Right lobe of liver (tissue), 6 donors: ENCODE measurements around the gene FAM163B. TPM values are rescaled to one million over a fixed set of nuclear protein-coding genes. Genes with fewer than 3 reads are reported as not detected.
A peak's percentile ranks its signal among the peaks of the same experiment; 100 is the strongest.

Experiments used
- ATAC-seq, 4 donors: fragments of 200-7000 bp; cut with Tn5 transposase; one replicate each; pipeline ENCODE4 v1.9.1; 2020; ENCODE audit warnings: mild to moderate bottlenecking in 4 of 4, moderate library complexity in 4 of 4
- DNase-seq, 3 donors: peaks; one replicate each; pipeline ENCODE4 v3.0.0-alpha.2; 2020
- H3K27ac ChIP-seq, 3 donors: fragments of 200-600 bp; one replicate each; pipeline ENCODE4 v1.8.0; 2022
- H3K27me3 ChIP-seq, 2 donors: fragments of 200-600 bp; one replicate each; pipeline ENCODE4 v1.8.0; 2022
- H3K36me3 ChIP-seq, 4 donors: fragments of 200-600 bp; sonication (generic) in 1 of 4; one replicate each; pipeline versions ENCODE4 v1.5.1 to v1.8.0; 2017 to 2022; ENCODE audit warnings: control low read depth in 1 of 4
- H3K4me1 ChIP-seq, 4 donors: fragments of 200-600 bp; sonication (generic) in 1 of 4; one replicate each; pipeline versions ENCODE4 v1.5.1 to v1.8.0; 2017 to 2022; ENCODE audit warnings: control low read depth in 1 of 4
- H3K4me3 ChIP-seq, 3 donors: fragments of 200-600 bp; one replicate each; pipeline ENCODE4 v1.8.0; 2022
- H3K9me3 ChIP-seq, 4 donors: fragments of 200-600 bp; sonication (generic) in 1 of 4; one replicate each; pipeline versions ENCODE4 v1.5.1 to v1.8.0; 2017 to 2022; ENCODE audit warnings: control low read depth in 1 of 4
- CTCF ChIP-seq, 4 donors: fragments of 200-600 bp in 3 of 4; fragments of 450-650 bp in 1 of 4; IDR thresholded peaks; one replicate each; pipeline versions ENCODE4 v1.5.1 to v1.8.0; 2016 to 2022; ENCODE audit warnings: antibody characterized with exemption in 4 of 4, mild to moderate bottlenecking in 2 of 4
- POLR2A ChIP-seq: fragments of 450-650 bp; IDR thresholded peaks from one replicate; pipeline ENCODE4 v1.6.1; 2017; ENCODE audit warnings: antibody characterized with exemption, mild to moderate bottlenecking
- WGBS: methylation state at CpG from one replicate; pipeline ENCODE4 v1.1.6; 2018; ENCODE audit warnings: low coverage, low lambda C conversion rate; ENCODE audit not compliant: insufficient coverage; ENCODE audit errors: missing lambda C conversion rate; 5-methylcytosine and 5-hydroxymethylcytosine counted together
- intact Hi-C, 2 donors: fragments of 100-400 bp; cut with DNase I; formaldehyde crosslinking; loops; one replicate each; pipeline versions ENCODE4 v1.11.2 to v1.14.1; 2022
- total RNA-seq, 6 experiments: library from RNA; depleted of rRNA in 2 of 6; stranded (reverse); fragments of >200 nt in 2 of 6; fragmentation: NEBNext Ultra II Directional in 3 of 6; extraction: Animal tissue kit (Norgen Biotek cat#: 25700) in 3 of 6; gene quantifications; one replicate each; pipeline versions ENCODE4 v1.1.0 to v1.2.4, GENCODE V29; 2016 to 2023
- donor health status: DM: no; HTN: yes; CAD: no.
- donor health status: DM: no; HTN: no; CAD: no.
- donor health status: DM: no; HTN: no; CAD: no.
- donor health status: DM: no; HTN: yes; CAD: no.
- donor health status: DM: no; HTN: yes; CAD: no.

FAM163B gene
- total RNA-seq, 6 experiments from 2014 or later = 1.6 to 5.8 (median 3.0) TPM

DNA sequence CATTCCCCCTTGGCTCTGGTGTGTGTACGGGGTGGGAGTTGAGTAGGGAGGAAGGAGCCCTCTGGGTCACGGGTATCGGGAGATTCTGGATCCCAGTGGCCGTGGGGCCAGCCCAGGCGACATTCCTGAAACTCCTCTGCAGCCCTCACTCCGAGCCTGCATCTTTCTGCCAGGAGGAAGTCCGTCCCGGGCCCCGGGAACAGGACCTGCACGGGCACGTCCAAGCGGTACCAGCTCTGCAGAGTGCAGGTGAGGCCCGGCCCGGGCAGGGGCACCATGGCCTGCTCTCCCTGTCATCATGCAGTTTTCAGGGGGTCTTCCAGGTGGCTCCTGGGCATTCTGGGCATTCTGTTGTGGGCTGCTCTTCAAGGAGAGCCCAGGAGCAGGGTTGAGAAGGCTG, 71.0 kb downstream of the FAM163B start:
- ATAC-seq (no peak), DNase-seq (no peak)
- no peak for TF ChIP-seq CTCF (IDR thresholded peaks at IDR 0.05)
- no peak for TF ChIP-seq POLR2A
- WGBS = no CpG with 5 or more reads among the region's 14 CpGs
- peaks cover 0 to 20% (median 8%) of the 10 kb centered on the region in 4 donors for H3K4me1 ChIP-seq
- H3K27ac ChIP-seq = no peak overlapping the region
- no peaks in the 10 kb centered on the region for H3K9me3 ChIP-seq
- intact Hi-C loops = no loop called here
- H3K4me3 ChIP-seq = no peak overlapping the region
- no peaks in the 10 kb centered on the region for H3K36me3 ChIP-seq
- H3K27me3 ChIP-seq = no peaks in the 10 kb centered on the region

- H3K27ac ChIP-seq = no peak overlapping the region
Observed at GRCh38 chr9:133537257-133537656, 71.9 kb downstream of the FAM163B start.

GRCh38 chr9:133536536-133536935, 72.7 kb downstream of the FAM163B start:
- ATAC-seq (no peak), DNase-seq (no peak)
- Histone ChIP-seq H3K4me1 (peaks cover 0 to 20% (median 8%) of the 10 kb centered on the region in 4 donors), H3K27me3 (no peaks in the 10 kb centered on the region), H3K27ac (no peak overlapping the region), H3K9me3 (no peaks in the 10 kb centered on the region), H3K36me3 (no peaks in the 10 kb centered on the region), H3K4me3 (peak overlapping the region in 1 of 3 donors; percentile 56)
- intact Hi-C loops = no loop called here
- no peak for TF ChIP-seq CTCF (IDR thresholded peaks at IDR 0.05)
- no peak for TF ChIP-seq POLR2A
- WGBS = 69% methylated on average over 3 of the region's 9 CpGs

More at GRCh38 chr9:133537257-133537656, 71.9 kb downstream of the FAM163B start:
- intact Hi-C loops = no loop called here
- no peaks in the 10 kb centered on the region for H3K9me3 ChIP-seq
- no peaks in the 10 kb centered on the region for H3K27me3 ChIP-seq
- H3K4me3 ChIP-seq = no peak overlapping the region
- DNase-seq = no peak
- H3K36me3 ChIP-seq = no peaks in the 10 kb centered on the region
- peaks cover 0 to 20% (median 8%) of the 10 kb centered on the region in 4 donors for H3K4me1 ChIP-seq
- no CpG with 5 or more reads among the region's 16 CpGs for WGBS
- no peak for TF ChIP-seq CTCF (IDR thresholded peaks at IDR 0.05)
- no peak for ATAC-seq

- intact Hi-C loops = no loop called here
- no peak for DNase-seq
- Histone ChIP-seq H3K27ac (no peak overlapping the region), H3K9me3 (no peaks in the 10 kb centered on the region), H3K27me3 (no peaks in the 10 kb centered on the region), H3K4me3 (peak overlapping the region in 2 of 3 donors; percentile 46 to 56), H3K4me1 (peaks cover 0 to 20% (median 8%) of the 10 kb centered on the region in 4 donors), H3K36me3 (no peaks in the 10 kb centered on the region)
- WGBS = no CpG with 5 or more reads among the region's 11 CpGs
- no peak for TF ChIP-seq POLR2A
- TF ChIP-seq CTCF (IDR thresholded peaks at IDR 0.05) = no peak
- no peak for ATAC-seq
Observed at GRCh38 chr9:133536080-133536479, 73.1 kb downstream of the FAM163B start.
